Left cardiac atrium (tissue), 4 donors: ENCODE measurements around the gene ATXN3L. TPM values are rescaled to one million over a fixed set of nuclear protein-coding genes. Genes with fewer than 3 reads are reported as not detected.

Experiments used
- ATAC-seq, 2 donors: fragments of 200-7000 bp; cut with Tn5 transposase; one replicate each; pipeline ENCODE4 v1.9.1; 2020; ENCODE audit warnings: mild to moderate bottlenecking in 2 of 2, moderate library complexity in 2 of 2
- DNase-seq: peaks from one replicate; pipeline ENCODE4 v3.0.0-alpha.2; 2020
- intact Hi-C, 2 donors: fragments of 100-400 bp; cut with DNase I; formaldehyde crosslinking; loops; one replicate each; pipeline versions ENCODE4 v1.14.1 to v1.15.1; 2022 to 2023
- total RNA-seq, 2 donors: library from RNA; stranded (reverse); fragmentation: NEBNext Ultra II Directional; extraction: Animal tissue kit (Norgen Biotek cat#: 25700); gene quantifications; one replicate each; pipeline ENCODE4 v1.2.1, GENCODE V29; 2021
- donor health status: DM: no; HTN: yes; CAD: no.
- donor health status: DM: no; HTN: yes; CAD: no; lungs with severe emphysema.
- donor health status: DM: yes; HTN: yes; CAD: no.
- donor health status: Dilated cardiomyopathy.

ATXN3L gene
- total RNA-seq, 2 donors from 2014 or later = not detected

- no peak for ATAC-seq
- intact Hi-C loops = no loop called here
- DNase-seq = no peak
These were observed 42.9 kb downstream of the ATXN3L start for GRCh38 chrX:13276991-13277390.

- DNase-seq (no peak), ATAC-seq (no peak)
- intact Hi-C loops = no loop called here
These were observed 44.8 kb downstream of the ATXN3L start for GRCh38 chrX:13275031-13275430.

- intact Hi-C loops = no loop called here
- DNase-seq (no peak), ATAC-seq (no peak)
These were observed 47.4 kb downstream of the ATXN3L start for GRCh38 chrX:13272426-13272825.

GRCh38 chrX:13271511-13271910 lies 48.3 kb downstream of the ATXN3L start:
- intact Hi-C loops = no loop called here
- DNase-seq (no peak), ATAC-seq (no peak)

GRCh38 chrX:13270360-13270759 lies 49.5 kb downstream of the ATXN3L start:
- DNase-seq = no peak
- intact Hi-C loops = no loop called here
- ATAC-seq = no peak

- DNase-seq (no peak), ATAC-seq (no peak)
- intact Hi-C loops = no loop called here
These were observed 51.0 kb downstream of the ATXN3L start for GRCh38 chrX:13268874-13269273.

Other genes starting within 250 kb of the ATXN3L start
- under 1 TPM in 1 of 2 donors, not detected in 1; 0.13 TPM for gene EGFL6, start 249.5 kb upstream of the ATXN3L start, total RNA-seq